Measurements from ENCODE around the gene VEGFD. TPM values are rescaled to one million over a fixed set of nuclear protein-coding genes. Genes with fewer than 3 reads are reported as not detected.

Gene VEGFD
- total RNA-seq, 1 donor from 2014 or later = 1.2 TPM

GRCh38 chrX:15418041-15418706, 34.0 kb upstream of the VEGFD start:
- H3K9me3 Mint-ChIP-seq = peaks cover 9% of the 10 kb centered on the region
- TF ChIP-seq CTCF (conservative IDR thresholded peaks at IDR 0.05) = no peak
- no peak for DNase-seq (ENCODE audit: low read depth, low spot score)
- no peak overlapping the region for H3K4me3 Mint-ChIP-seq
- H3K4me1 Mint-ChIP-seq = peaks cover 6% of the 10 kb centered on the region
- no peak overlapping the region for H3K27ac Mint-ChIP-seq (ENCODE audit: unreplicated experiment)
- no peaks in the 10 kb centered on the region for H3K27me3 Mint-ChIP-seq (ENCODE audit: low read depth)
- peaks cover 51% of the 10 kb centered on the region for H3K36me3 Mint-ChIP-seq (ENCODE audit: low read depth)

- Mint-ChIP-seq H3K36me3 (ENCODE audit: low read depth) (peaks cover 34% of the 10 kb centered on the region), H3K4me3 (no peak overlapping the region), H3K27ac (ENCODE audit: unreplicated experiment) (no peak overlapping the region), H3K4me1 (peaks cover 20% of the 10 kb centered on the region), H3K9me3 (peaks cover 7% of the 10 kb centered on the region), H3K27me3 (ENCODE audit: low read depth) (no peaks in the 10 kb centered on the region)
- no peak for TF ChIP-seq CTCF (conservative IDR thresholded peaks at IDR 0.05)
- DNase-seq (ENCODE audit: low read depth, low spot score) = no peak
Observed at GRCh38 chrX:15416133-15416993, 32.1 kb upstream of the VEGFD start.

DNA sequence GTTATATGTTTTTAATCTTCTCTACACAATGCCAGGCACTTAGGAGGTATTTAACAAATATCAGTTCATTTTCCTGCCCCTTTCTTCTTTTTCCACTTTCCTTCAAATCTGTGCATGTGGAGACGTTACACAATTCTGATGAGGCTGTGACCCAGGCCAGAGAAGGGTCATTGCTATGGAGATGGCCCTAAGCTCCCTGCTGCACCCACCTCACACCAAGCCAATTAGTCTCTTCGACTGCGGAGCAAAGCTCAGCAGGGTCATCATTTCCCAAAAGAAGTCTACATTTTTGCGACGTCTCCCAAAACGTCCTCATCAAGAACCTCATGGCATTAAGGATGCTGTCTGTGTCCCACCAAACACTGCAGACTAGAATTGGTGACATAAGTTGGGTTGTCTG, 28.9 kb upstream of the VEGFD start:
- Mint-ChIP-seq H3K9me3 (peaks cover 7% of the 10 kb centered on the region), H3K36me3 (ENCODE audit: low read depth) (peaks cover 21% of the 10 kb centered on the region), H3K27me3 (ENCODE audit: low read depth) (no peaks in the 10 kb centered on the region), H3K4me3 (no peak overlapping the region), H3K27ac (ENCODE audit: unreplicated experiment) (no peak overlapping the region), H3K4me1 (peaks cover 33% of the 10 kb centered on the region)
- DNase-seq (ENCODE audit: low read depth, low spot score) = peak; percentile 4
- TF ChIP-seq CTCF (conservative IDR thresholded peaks at IDR 0.05) = no peak

DNA sequence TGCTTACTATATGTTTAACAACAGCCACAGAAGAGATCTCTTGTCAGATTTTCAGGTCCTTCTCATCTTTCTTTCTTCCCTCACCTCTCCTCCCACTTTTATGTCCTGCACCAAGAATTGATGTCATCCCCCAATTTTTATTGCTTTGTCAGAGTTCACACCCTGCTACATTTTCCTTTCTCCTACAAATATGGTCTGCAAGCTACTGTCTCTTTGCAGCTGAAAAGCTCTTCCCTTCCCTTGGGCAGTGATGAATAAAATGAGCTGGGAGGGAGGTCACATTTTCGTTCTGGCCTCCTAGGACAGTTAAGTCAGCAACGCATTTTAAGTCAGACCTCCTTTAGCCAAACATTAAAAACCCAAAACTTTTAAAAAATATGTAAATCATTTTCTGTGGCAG, 26.7 kb upstream of the VEGFD start:
- Mint-ChIP-seq H3K4me3 (no peak overlapping the region), H3K4me1 (peaks cover 33% of the 10 kb centered on the region), H3K9me3 (no peaks in the 10 kb centered on the region), H3K36me3 (ENCODE audit: low read depth) (peaks cover 7% of the 10 kb centered on the region), H3K27me3 (ENCODE audit: low read depth) (no peaks in the 10 kb centered on the region), H3K27ac (ENCODE audit: unreplicated experiment) (no peak overlapping the region)
- no peak for DNase-seq (ENCODE audit: low read depth, low spot score)
- TF ChIP-seq CTCF (conservative IDR thresholded peaks at IDR 0.05) = no peak

DNA sequence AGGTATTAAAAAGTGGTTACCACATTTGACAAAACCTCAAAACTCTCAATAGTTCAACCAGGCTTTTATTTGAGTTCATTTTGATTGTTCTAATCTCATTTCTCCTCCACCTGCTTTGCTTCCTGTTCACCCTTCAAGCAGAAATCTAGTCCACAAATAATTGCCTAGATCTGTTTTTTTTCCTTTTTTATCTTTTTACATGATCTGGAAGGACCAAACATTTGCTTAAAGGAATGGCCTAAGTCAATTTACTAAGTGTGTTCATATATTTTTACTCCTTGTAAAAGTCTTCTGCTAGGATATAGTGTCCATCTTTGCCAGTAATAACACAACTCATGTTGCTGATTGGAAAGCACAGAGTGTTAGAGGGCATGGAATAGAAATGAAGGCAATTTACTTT, 26.2 kb upstream of the VEGFD start:
- DNase-seq (ENCODE audit: low read depth, low spot score) = no peak
- Mint-ChIP-seq H3K27ac (ENCODE audit: unreplicated experiment) (no peak overlapping the region), H3K4me3 (no peak overlapping the region), H3K4me1 (peaks cover 33% of the 10 kb centered on the region), H3K27me3 (ENCODE audit: low read depth) (no peaks in the 10 kb centered on the region), H3K36me3 (ENCODE audit: low read depth) (peaks cover 7% of the 10 kb centered on the region), H3K9me3 (no peaks in the 10 kb centered on the region)
- no peak for TF ChIP-seq CTCF (conservative IDR thresholded peaks at IDR 0.05)
